Mesendoderm (in vitro differentiated cells): ENCODE measurements around the gene CTIF.

Source experiments
- DNase-seq: peaks from one replicate; pipeline ENCODE4 v3.0.0; 2013
- H2AK5ac ChIP-seq: 2 replicates; pipeline ENCODE4 v1.6.1; 2013; ENCODE audit warnings: low read length, inconsistent platforms
- H2BK120ac ChIP-seq: 2 replicates; pipeline ENCODE4 v1.6.1; 2013; ENCODE audit warnings: low read depth, mild to moderate bottlenecking, low read length, moderate library complexity, mixed read lengths
- H2BK15ac ChIP-seq: replicated peaks from 2 replicates; pipeline ENCODE4 v1.6.1; 2013; ENCODE audit warnings: low read depth, mild to moderate bottlenecking, moderate library complexity
- H2BK5ac ChIP-seq: 2 replicates; pipeline ENCODE4 v1.6.1; 2013; ENCODE audit warnings: low read length, inconsistent platforms
- H3K18ac ChIP-seq: 2 replicates; pipeline ENCODE4 v1.6.1; 2013; ENCODE audit warnings: mild to moderate bottlenecking, low read length, mixed read lengths
- H3K23ac ChIP-seq: one replicate; pipeline ENCODE4 v1.6.1; 2013; ENCODE audit warnings: low read length
- H3K27ac ChIP-seq: 2 replicates; pipeline ENCODE4 v1.5.1; 2013; ENCODE audit warnings: low read depth, mild to moderate bottlenecking, inconsistent platforms, low read length, moderate library complexity
- H3K27me3 ChIP-seq: 2 replicates; pipeline ENCODE4 v1.6.1; 2013; ENCODE audit warnings: low read length, control low read depth, mild to moderate bottlenecking, inconsistent platforms; ENCODE audit not compliant: insufficient read depth, poor library complexity
- H3K36me3 ChIP-seq: 2 replicates; pipeline ENCODE4 v1.6.1; 2013; ENCODE audit warnings: low read length, inconsistent platforms; ENCODE audit not compliant: control insufficient read depth, insufficient read depth
- H3K4ac ChIP-seq: one replicate; pipeline ENCODE4 v1.6.1; 2013; ENCODE audit warnings: low read depth, mild to moderate bottlenecking, low read length, moderate library complexity
- H3K4me1 ChIP-seq: 2 replicates; pipeline ENCODE4 v1.6.1; 2013; ENCODE audit warnings: low read depth, low read length, inconsistent platforms; ENCODE audit not compliant: control insufficient read depth
- H3K4me2 ChIP-seq: 2 replicates; pipeline ENCODE4 v1.6.1; 2013; ENCODE audit warnings: low read length
- H3K4me3 ChIP-seq: 2 replicates; pipeline ENCODE4 v1.5.1; 2013; ENCODE audit warnings: mild to moderate bottlenecking, low read length
- H3K56ac ChIP-seq: one replicate; pipeline ENCODE4 v1.6.1; 2013; ENCODE audit warnings: low read length
- H3K79me1 ChIP-seq: 2 replicates; pipeline ENCODE4 v1.6.1; 2013; ENCODE audit warnings: low read length, inconsistent platforms
- H3K79me2 ChIP-seq: 2 replicates; pipeline ENCODE4 v1.6.1; 2013; ENCODE audit warnings: mild to moderate bottlenecking, low read length; ENCODE audit not compliant: control insufficient read depth, insufficient read depth
- H3K9ac ChIP-seq: 2 replicates; pipeline ENCODE4 v1.6.1; 2013; ENCODE audit warnings: low read length, inconsistent platforms
- H4K5ac ChIP-seq: one replicate; pipeline ENCODE4 v1.6.1; 2013; ENCODE audit warnings: low read length
- H4K8ac ChIP-seq: one replicate; pipeline ENCODE4 v1.6.1; 2013; ENCODE audit warnings: low read depth, mild to moderate bottlenecking, control low read depth, low read length, moderate library complexity
- WGBS: extraction: QIAGEN DNeasy Blood & Tissue Kit; methylation state at CpG from one replicate; pipeline ENCODE4 v1.1.7; 2013; ENCODE audit warnings: low lambda C conversion rate, missing lambda C conversion rate; ENCODE audit not compliant: insufficient coverage; ENCODE audit errors: extremely low coverage; 5-methylcytosine and 5-hydroxymethylcytosine counted together

The CTIF gene

DNA sequence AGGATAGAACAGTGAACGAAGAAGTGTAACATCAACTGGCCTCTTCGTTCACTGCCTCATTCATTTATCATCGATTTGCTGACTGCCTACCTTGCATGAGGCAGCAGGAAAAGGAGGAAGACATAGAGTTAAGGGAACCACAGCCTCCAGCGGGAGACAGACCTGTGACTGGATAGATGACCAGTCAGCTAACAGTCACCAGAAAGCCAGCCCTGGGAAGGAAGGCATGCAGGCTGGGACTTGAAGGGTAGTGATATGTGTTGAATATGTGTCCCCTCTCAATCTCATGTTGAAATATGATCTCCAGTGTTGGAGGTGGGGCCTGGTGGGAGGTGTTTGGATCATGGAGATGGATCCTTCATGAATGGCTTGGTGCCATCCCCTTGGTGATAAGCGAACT is 58.3 kb downstream of the CTIF start:
- Histone ChIP-seq H2BK120ac (no peak overlapping the region), H4K5ac (no peak overlapping the region), H3K23ac (no peak overlapping the region), H2BK5ac (no peak overlapping the region), H2AK5ac (no peak overlapping the region), H3K18ac (no peak overlapping the region), H3K4me3 (no peak overlapping the region), H3K79me2 (no peaks in the 10 kb centered on the region), H3K4me1 (no peaks in the 10 kb centered on the region), H3K27ac (no peak overlapping the region), H4K8ac (no peak overlapping the region), H3K56ac (no peak overlapping the region), H3K4ac (no peak overlapping the region), H3K79me1 (peaks cover 4% of the 10 kb centered on the region), H3K9ac (no peak overlapping the region), H2BK15ac (no peak overlapping the region), H3K4me2 (no peak overlapping the region), H3K27me3 (no peaks in the 10 kb centered on the region), H3K36me3 (no peaks in the 10 kb centered on the region)
- no peak for DNase-seq
- WGBS, result no CpG with 5 or more reads among the region's 5 CpGs

DNA sequence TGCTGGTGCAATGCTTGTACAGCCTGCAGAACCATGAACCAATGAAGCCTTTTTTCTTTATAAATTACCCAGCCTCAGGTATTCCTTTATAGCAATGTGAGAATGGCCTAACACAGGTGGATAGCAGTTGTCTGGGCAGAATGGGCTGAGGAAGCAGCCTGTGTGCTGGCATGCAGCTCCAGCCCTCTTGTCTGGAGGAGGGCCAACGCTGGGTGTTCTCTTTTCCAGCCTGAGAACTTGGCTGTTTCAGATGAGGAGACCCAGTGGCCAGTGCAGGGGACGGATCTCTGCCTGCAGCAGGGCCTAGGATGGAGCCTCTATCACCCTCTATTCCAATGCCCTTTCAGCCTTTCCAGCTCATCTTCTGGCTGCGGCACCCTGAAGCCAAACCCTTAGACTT is 58.8 kb downstream of the CTIF start:
- Histone ChIP-seq H3K4me3 (no peak overlapping the region), H3K4me1 (no peaks in the 10 kb centered on the region), H2BK120ac (no peak overlapping the region), H4K5ac (no peak overlapping the region), H3K79me1 (peaks cover 4% of the 10 kb centered on the region), H4K8ac (no peak overlapping the region), H3K27ac (no peak overlapping the region), H3K18ac (no peak overlapping the region), H2BK15ac (no peak overlapping the region), H3K9ac (no peak overlapping the region), H3K79me2 (no peaks in the 10 kb centered on the region), H3K36me3 (no peaks in the 10 kb centered on the region), H3K56ac (no peak overlapping the region), H3K4ac (no peak overlapping the region), H3K27me3 (no peaks in the 10 kb centered on the region), H2BK5ac (no peak overlapping the region), H2AK5ac (no peak overlapping the region), H3K23ac (no peak overlapping the region), H3K4me2 (no peak overlapping the region)
- DNase-seq, result no peak
- WGBS, result no CpG with 5 or more reads among the region's 3 CpGs

- DNase-seq, result no peak
- no peak overlapping the region for H3K9ac ChIP-seq
- no peak overlapping the region for H3K56ac ChIP-seq
- H2AK5ac ChIP-seq, result no peak overlapping the region
- H3K23ac ChIP-seq, result no peak overlapping the region
- H2BK15ac ChIP-seq, result no peak overlapping the region
- no peak overlapping the region for H4K8ac ChIP-seq
- no peak overlapping the region for H3K4me2 ChIP-seq
- whole genome bisulfite sequencing, result no CpG with 5 or more reads among the region's 4 CpGs
- no peak overlapping the region for H2BK5ac ChIP-seq
- H3K27ac ChIP-seq, result no peak overlapping the region
- H3K18ac ChIP-seq, result no peak overlapping the region
- H3K4ac ChIP-seq, result no peak overlapping the region
- no peaks in the 10 kb centered on the region for H3K4me1 ChIP-seq
- H3K4me3 ChIP-seq, result no peak overlapping the region
- H3K79me1 ChIP-seq, result peaks cover 4% of the 10 kb centered on the region
- H3K36me3 ChIP-seq, result no peaks in the 10 kb centered on the region
- no peak overlapping the region for H4K5ac ChIP-seq
- no peak overlapping the region for H2BK120ac ChIP-seq
- no peaks in the 10 kb centered on the region for H3K27me3 ChIP-seq
- H3K79me2 ChIP-seq, result no peaks in the 10 kb centered on the region
These were observed 60.6 kb downstream of the CTIF start for GRCh38 chr18:48599391-48599790.

DNA sequence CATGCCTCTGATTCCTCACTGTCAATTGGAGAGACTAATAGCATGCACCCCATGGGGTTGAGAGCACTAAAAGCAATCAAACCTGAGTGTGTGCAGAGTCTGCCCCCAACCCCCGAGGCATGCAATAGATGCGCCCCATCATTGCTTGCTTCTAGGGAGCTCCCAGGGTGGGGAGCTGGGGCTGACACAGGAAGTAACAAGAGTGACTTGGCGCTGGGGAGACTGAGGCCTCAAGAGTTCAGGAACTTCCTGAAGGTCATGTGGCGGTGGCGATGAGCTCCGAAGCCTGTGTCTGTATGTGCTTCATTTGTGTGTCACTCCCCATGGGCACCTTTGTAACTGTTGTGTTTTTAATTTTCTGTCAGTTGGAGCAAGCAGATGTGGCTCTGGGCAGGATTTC is 61.2 kb downstream of the CTIF start:
- H3K36me3 ChIP-seq, result no peaks in the 10 kb centered on the region
- no peak overlapping the region for H3K23ac ChIP-seq
- H3K4me3 ChIP-seq, result no peak overlapping the region
- H3K27ac ChIP-seq, result no peak overlapping the region
- H3K9ac ChIP-seq, result no peak overlapping the region
- H4K5ac ChIP-seq, result no peak overlapping the region
- no peak overlapping the region for H4K8ac ChIP-seq
- H3K79me1 ChIP-seq, result peaks cover 5% of the 10 kb centered on the region
- H3K4me1 ChIP-seq, result peaks cover under 1% of the 10 kb centered on the region
- H3K27me3 ChIP-seq, result no peaks in the 10 kb centered on the region
- no peak overlapping the region for H3K4ac ChIP-seq
- no peak for DNase-seq
- no peak overlapping the region for H2AK5ac ChIP-seq
- H3K56ac ChIP-seq, result no peak overlapping the region
- H3K79me2 ChIP-seq, result no peaks in the 10 kb centered on the region
- no peak overlapping the region for H3K18ac ChIP-seq
- H3K4me2 ChIP-seq, result no peak overlapping the region
- H2BK120ac ChIP-seq, result no peak overlapping the region
- no peak overlapping the region for H2BK15ac ChIP-seq
- no peak overlapping the region for H2BK5ac ChIP-seq
- no CpG with 5 or more reads among the region's 6 CpGs for WGBS

DNA sequence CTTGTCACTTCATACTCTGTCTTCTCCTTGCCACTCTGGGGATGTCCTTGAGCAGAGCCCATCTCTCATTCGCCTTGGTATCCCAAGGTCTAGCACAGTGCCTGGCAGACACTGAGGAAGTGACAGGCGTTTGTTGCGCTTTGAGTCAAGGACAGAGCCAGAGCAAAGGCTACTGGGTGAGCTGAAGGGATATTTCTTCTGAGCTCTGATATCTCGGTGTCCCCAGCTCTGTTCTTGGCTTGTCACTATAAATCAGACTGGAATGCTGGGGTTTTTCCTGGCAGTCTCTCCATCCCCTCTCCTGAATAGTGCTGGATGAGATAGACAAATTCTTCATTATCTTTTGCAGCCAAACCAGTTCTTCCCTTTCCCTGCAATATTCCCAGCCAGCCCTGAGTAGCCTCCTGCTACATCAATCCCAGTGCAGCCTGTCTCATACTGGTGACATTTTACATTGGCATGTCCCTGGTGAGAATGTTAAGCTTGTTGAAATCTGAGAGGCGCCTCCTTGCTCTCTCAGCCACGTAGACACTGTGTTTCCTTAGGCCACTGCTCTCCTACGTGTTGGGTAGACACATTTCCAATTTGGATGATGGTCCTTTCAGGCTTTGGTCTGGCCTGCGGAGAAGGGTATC is 61.7 kb downstream of the CTIF start:
- Histone ChIP-seq H3K4me2 (no peak overlapping the region), H3K23ac (no peak overlapping the region), H3K79me1 (peaks cover 5% of the 10 kb centered on the region), H3K4me3 (no peak overlapping the region), H4K5ac (no peak overlapping the region), H3K9ac (no peak overlapping the region), H2BK5ac (no peak overlapping the region), H3K79me2 (no peaks in the 10 kb centered on the region), H3K27me3 (no peaks in the 10 kb centered on the region), H3K36me3 (no peaks in the 10 kb centered on the region), H2BK120ac (no peak overlapping the region), H2BK15ac (no peak overlapping the region), H3K4ac (no peak overlapping the region), H3K18ac (no peak overlapping the region), H4K8ac (no peak overlapping the region), H3K4me1 (peaks cover 2% of the 10 kb centered on the region), H3K27ac (no peak overlapping the region), H3K56ac (no peak overlapping the region), H2AK5ac (no peak overlapping the region)
- WGBS, result no CpG with 5 or more reads among the region's 8 CpGs
- DNase-seq, result peak; percentile 62

DNA sequence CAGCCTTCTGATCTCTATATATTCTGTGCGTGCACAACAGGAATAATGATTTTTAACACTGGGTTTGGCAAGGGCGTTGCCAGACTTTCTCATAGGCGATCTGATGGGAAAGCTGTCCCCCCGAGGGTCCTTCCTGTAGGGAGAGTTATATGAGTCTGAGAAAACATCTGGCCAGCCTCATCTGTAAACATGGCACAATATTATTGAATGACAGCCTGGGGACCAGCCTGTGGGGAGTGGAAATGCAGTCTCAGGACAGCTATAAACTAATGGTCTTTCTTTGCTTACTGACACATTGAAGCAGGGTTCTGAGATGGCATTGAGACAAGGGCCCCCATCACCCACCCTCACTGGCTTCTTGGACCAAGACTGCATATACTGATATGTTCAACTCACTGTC is 62.5 kb downstream of the CTIF start:
- H3K4ac ChIP-seq, result no peak overlapping the region
- no peak overlapping the region for H3K23ac ChIP-seq
- H3K36me3 ChIP-seq, result no peaks in the 10 kb centered on the region
- H2BK5ac ChIP-seq, result no peak overlapping the region
- DNase-seq, result no peak
- H2BK120ac ChIP-seq, result no peak overlapping the region
- no peak overlapping the region for H2BK15ac ChIP-seq
- no peak overlapping the region for H3K4me2 ChIP-seq
- H3K79me1 ChIP-seq, result peaks cover 5% of the 10 kb centered on the region
- no peak overlapping the region for H3K18ac ChIP-seq
- no peak overlapping the region for H2AK5ac ChIP-seq
- H4K5ac ChIP-seq, result no peak overlapping the region
- no peaks in the 10 kb centered on the region for H3K27me3 ChIP-seq
- no peak overlapping the region for H4K8ac ChIP-seq
- no peak overlapping the region for H3K9ac ChIP-seq
- H3K4me3 ChIP-seq, result no peak overlapping the region
- WGBS, result no CpG with 5 or more reads among the region's 4 CpGs
- H3K4me1 ChIP-seq, result peaks cover 4% of the 10 kb centered on the region
- no peak overlapping the region for H3K56ac ChIP-seq
- H3K79me2 ChIP-seq, result no peaks in the 10 kb centered on the region
- no peak overlapping the region for H3K27ac ChIP-seq
